ENCODE measurements around the gene XPNPEP1. TPM values are rescaled to one million over a fixed set of nuclear protein-coding genes. Genes with fewer than 3 reads are reported as not detected.

The XPNPEP1 gene
- total RNA-seq, 1 donor: 86.4 TPM

GRCh38 chr10:109866995-109867635 is 56.2 kb downstream of the XPNPEP1 start:
- no peak for DNase-seq (ENCODE audit: low read depth)
- TF ChIP-seq CTCF (IDR thresholded peaks at IDR 0.05; ENCODE audit: insufficient read depth, low read depth, low read length): no peak
- no peak overlapping the region for H3K4me3 ChIP-seq (ENCODE audit: low read depth, low read length)

GRCh38 chr10:109866168-109866994 is 56.9 kb downstream of the XPNPEP1 start:
- no peak overlapping the region for H3K4me3 ChIP-seq (ENCODE audit: low read depth, low read length)
- TF ChIP-seq CTCF (IDR thresholded peaks at IDR 0.05; ENCODE audit: insufficient read depth, low read depth, low read length): peak; percentile 47
- peak; percentile 37 for DNase-seq (ENCODE audit: low read depth)

- DNase-seq (ENCODE audit: low read depth): no peak
- TF ChIP-seq CTCF (IDR thresholded peaks at IDR 0.05; ENCODE audit: insufficient read depth, low read depth, low read length): no peak
- H3K4me3 ChIP-seq (ENCODE audit: low read depth, low read length): no peak overlapping the region
These were observed 59.5 kb downstream of the XPNPEP1 start for GRCh38 chr10:109863775-109864174.

GRCh38 chr10:109862738-109863137 is 60.6 kb downstream of the XPNPEP1 start:
- no peak for DNase-seq (ENCODE audit: low read depth)
- H3K4me3 ChIP-seq (ENCODE audit: low read depth, low read length): no peak overlapping the region
- TF ChIP-seq CTCF (IDR thresholded peaks at IDR 0.05; ENCODE audit: insufficient read depth, low read depth, low read length): no peak

GRCh38 chr10:109862041-109862440 is 61.3 kb downstream of the XPNPEP1 start:
- DNase-seq (ENCODE audit: low read depth): no peak
- H3K4me3 ChIP-seq (ENCODE audit: low read depth, low read length): no peak overlapping the region
- no peak for TF ChIP-seq CTCF (IDR thresholded peaks at IDR 0.05; ENCODE audit: insufficient read depth, low read depth, low read length)

- no peak for TF ChIP-seq CTCF (IDR thresholded peaks at IDR 0.05; ENCODE audit: insufficient read depth, low read depth, low read length)
- no peak overlapping the region for H3K4me3 ChIP-seq (ENCODE audit: low read depth, low read length)
- no peak for DNase-seq (ENCODE audit: low read depth)
These were observed 62.2 kb downstream of the XPNPEP1 start for GRCh38 chr10:109861081-109861480.

Measured in fibroblast of villous mesenchyme (primary cell).